Uterus (tissue), 4 donors: ENCODE measurements around the gene MCTP2. TPM values are rescaled to one million over a fixed set of nuclear protein-coding genes. Genes with fewer than 3 reads are reported as not detected.

Experiments used
- DNase-seq, 2 donors: peaks; one replicate each; pipeline ENCODE4 v3.0.0-alpha.2; 2019 to 2020
- H3K27ac ChIP-seq, 2 donors: fragments of 200-600 bp; sonication (generic); 1 replicate in 1 of 2; 2 replicates in 1 of 2; pipeline ENCODE4 v1.5.1; 2016 to 2018
- H3K27me3 ChIP-seq, 2 donors: fragments of 200-600 bp; sonication (generic); one replicate each; pipeline ENCODE4 v1.5.1; 2018 to 2019; ENCODE audit warnings: control low read depth in 1 of 2
- H3K36me3 ChIP-seq, 2 donors: fragments of 200-600 bp; sonication (generic); one replicate each; pipeline ENCODE4 v1.5.1; 2019; ENCODE audit warnings: control low read depth in 1 of 2
- H3K4me1 ChIP-seq, 2 donors: fragments of 200-600 bp; sonication (generic); one replicate each; pipeline ENCODE4 v1.5.1; 2018 to 2019; ENCODE audit warnings: control low read depth in 1 of 2
- H3K4me3 ChIP-seq, 2 donors: fragments of 200-600 bp; sonication (generic); 1 replicate in 1 of 2; 2 replicates in 1 of 2; pipeline ENCODE4 v1.5.1; 2018 to 2019; ENCODE audit warnings: mild to moderate bottlenecking in 1 of 2
- H3K9me3 ChIP-seq, 2 donors: fragments of 200-600 bp; sonication (generic); one replicate each; pipeline ENCODE4 v1.5.1; 2019; ENCODE audit warnings: control low read depth in 1 of 2
- CTCF ChIP-seq, 4 experiments: fragments of 200-600 bp in 2 of 4; fragments of 450-650 bp in 2 of 4; sonication (generic) in 2 of 4; IDR thresholded peaks; one replicate each; pipeline ENCODE4 v1.5.1; 2016 to 2019; ENCODE audit warnings: antibody characterized with exemption in 4 of 4, mild to moderate bottlenecking in 2 of 4, moderate library complexity in 1 of 4
- POLR2A ChIP-seq, 2 donors: fragments of 450-650 bp; IDR thresholded peaks; one replicate each; pipeline ENCODE4 v1.6.1; 2016; ENCODE audit warnings: antibody characterized with exemption in 2 of 2, mild to moderate bottlenecking in 1 of 2, moderate library complexity in 1 of 2
- intact Hi-C: fragments of 100-400 bp; cut with DNase I; formaldehyde crosslinking; loops from one replicate; pipeline ENCODE4 v1.15.1; 2023; ENCODE audit warnings: low total_unique reads
- total RNA-seq, 4 donors: library from RNA; depleted of rRNA in 3 of 4; stranded (reverse); fragments of >200 nt in 3 of 4; gene quantifications; one replicate each; pipeline versions ENCODE4 v1.1.0 to v1.2.4, GENCODE V29; 2014 to 2023
- donor health status: DM: yes; HTN: yes; CAD: no.

Gene MCTP2
- total RNA-seq, 4 donors from 2014 or later, result 3.3 to 98.9 (median 11.7) TPM

GRCh38 chr15:94416820-94417219, 185.5 kb downstream of the MCTP2 start:
- H3K9me3 ChIP-seq, result no peaks in the 10 kb centered on the region
- H3K4me1 ChIP-seq, result no peaks in the 10 kb centered on the region
- intact Hi-C loops, result no loop called here
- H3K4me3 ChIP-seq, result no peak overlapping the region
- H3K27me3 ChIP-seq, result no peaks in the 10 kb centered on the region
- DNase-seq, result no peak
- TF ChIP-seq POLR2A (IDR thresholded peaks at IDR 0.05) (no peak), CTCF (IDR thresholded peaks at IDR 0.05) (no peak)
- no peaks in the 10 kb centered on the region for H3K36me3 ChIP-seq
- H3K27ac ChIP-seq, result no peak overlapping the region

GRCh38 chr15:94417501-94418293, 186.3 kb downstream of the MCTP2 start:
- no peaks in the 10 kb centered on the region for H3K36me3 ChIP-seq
- TF ChIP-seq POLR2A (IDR thresholded peaks at IDR 0.05) (no peak), CTCF (IDR thresholded peaks at IDR 0.05) (no peak)
- H3K27me3 ChIP-seq, result no peaks in the 10 kb centered on the region
- H3K4me3 ChIP-seq, result no peak overlapping the region
- no peak for DNase-seq
- no peaks in the 10 kb centered on the region for H3K9me3 ChIP-seq
- H3K4me1 ChIP-seq, result no peaks in the 10 kb centered on the region
- no peak overlapping the region for H3K27ac ChIP-seq
- intact Hi-C loops, result no loop called here

- Histone ChIP-seq H3K27ac (no peak overlapping the region), H3K9me3 (no peaks in the 10 kb centered on the region), H3K4me3 (no peak overlapping the region), H3K36me3 (no peaks in the 10 kb centered on the region), H3K27me3 (no peaks in the 10 kb centered on the region), H3K4me1 (no peaks in the 10 kb centered on the region)
- TF ChIP-seq CTCF (IDR thresholded peaks at IDR 0.05) (no peak), POLR2A (IDR thresholded peaks at IDR 0.05) (no peak)
- DNase-seq, result no peak
- intact Hi-C loops, result no loop called here
These were observed 190.3 kb downstream of the MCTP2 start for GRCh38 chr15:94421706-94422105.

- no peaks in the 10 kb centered on the region for H3K27me3 ChIP-seq
- no peaks in the 10 kb centered on the region for H3K4me1 ChIP-seq
- intact Hi-C loops, result no loop called here
- H3K9me3 ChIP-seq, result no peaks in the 10 kb centered on the region
- DNase-seq, result no peak
- no peaks in the 10 kb centered on the region for H3K36me3 ChIP-seq
- no peak overlapping the region for H3K4me3 ChIP-seq
- TF ChIP-seq CTCF (IDR thresholded peaks at IDR 0.05), result no peak
- TF ChIP-seq POLR2A (IDR thresholded peaks at IDR 0.05), result no peak
- H3K27ac ChIP-seq, result no peak overlapping the region
These were observed 200.9 kb downstream of the MCTP2 start for GRCh38 chr15:94432279-94432678.

GRCh38 chr15:94439158-94439557, 207.8 kb downstream of the MCTP2 start:
- H3K36me3 ChIP-seq, result no peaks in the 10 kb centered on the region
- no peak for DNase-seq
- H3K9me3 ChIP-seq, result no peaks in the 10 kb centered on the region
- no peak overlapping the region for H3K4me3 ChIP-seq
- H3K4me1 ChIP-seq, result no peaks in the 10 kb centered on the region
- TF ChIP-seq CTCF (IDR thresholded peaks at IDR 0.05) (no peak), POLR2A (IDR thresholded peaks at IDR 0.05) (no peak)
- intact Hi-C loops, result no loop called here
- H3K27ac ChIP-seq, result no peak overlapping the region
- no peaks in the 10 kb centered on the region for H3K27me3 ChIP-seq
